WTC11 (cell line): ENCODE measurements around the gene SAFB. TPM values are rescaled to one million over a fixed set of nuclear protein-coding genes. Genes with fewer than 3 reads are reported as not detected.

Experiments used
- ATAC-seq: fragments of 200-7000 bp; cut with Tn5 transposase; 2 replicates; pipeline ENCODE4 v1.10.0; 2021; ENCODE audit warnings: mild to moderate bottlenecking, moderate library complexity
- CTCF ChIA-PET: fragments of 300-600 bp; sonication (Branson Sonifier 250); formaldehyde crosslinking; loops from one replicate; lab custom pipeline; 2021; ENCODE audit warnings: antibody characterized with exemption; lab: Charles Lee
- POLR2A ChIA-PET: fragments of 350-600 bp; sonication (Branson Sonifier 250); formaldehyde crosslinking; loops from one replicate; lab custom pipeline; 2021; ENCODE audit warnings: antibody characterized with exemption; lab: Charles Lee
- DNase-seq: peaks from one replicate; pipeline ENCODE4 v3.0.0; 2021; ENCODE audit warnings: low spot score
- H3K27ac Mint-ChIP-seq: 2 replicates; pipeline ENCODE4 v1.8.0; 2021; ENCODE audit warnings: mixed read lengths
- H3K27me3 Mint-ChIP-seq: 2 replicates; pipeline ENCODE4 v1.8.0; 2021; ENCODE audit warnings: low read depth, mild to moderate bottlenecking, moderate library complexity, mixed read lengths
- H3K36me3 Mint-ChIP-seq: 2 replicates; pipeline ENCODE4 v1.8.0; 2021; ENCODE audit warnings: mixed read lengths
- H3K4me1 Mint-ChIP-seq: 2 replicates; pipeline ENCODE4 v1.8.0; 2022; ENCODE audit warnings: mixed read lengths
- H3K4me3 Mint-ChIP-seq: 2 replicates; pipeline ENCODE4 v1.8.0; 2021; ENCODE audit warnings: mild to moderate bottlenecking, moderate library complexity, mixed read lengths
- H3K9me3 Mint-ChIP-seq: 2 replicates; pipeline ENCODE4 v1.8.0; 2021; ENCODE audit warnings: mixed read lengths
- ATF1 ChIP-seq: sonication (generic); formaldehyde crosslinking; IDR thresholded peaks from 2 replicates; pipeline ENCODE4 v1.8.1; 2023; ENCODE audit warnings: mild to moderate bottlenecking, moderate library complexity, missing genetic modification reagents
- EMX1 ChIP-seq: fragments of 250-450 bp; sonication (Bioruptor Pico); IDR thresholded peaks from 2 replicates; pipeline ENCODE4 v1.8.0; 2021; ENCODE audit warnings: mild to moderate bottlenecking
- KAT7 ChIP-seq: sonication (generic); formaldehyde crosslinking; IDR thresholded peaks from 2 replicates; pipeline ENCODE4 v1.8.1; 2023; ENCODE audit warnings: missing genetic modification reagents, mild to moderate bottlenecking, borderline replicate concordance
- MXD4 ChIP-seq: fragments of 250-450 bp; sonication (Bioruptor Pico); IDR thresholded peaks from 2 replicates; pipeline ENCODE4 v1.8.0; 2021; ENCODE audit warnings: mild to moderate bottlenecking, moderate library complexity, borderline replicate concordance
- MYBL2 ChIP-seq: sonication (generic); formaldehyde crosslinking; IDR thresholded peaks from 2 replicates; pipeline ENCODE4 v1.8.1; 2023; ENCODE audit warnings: mild to moderate bottlenecking, moderate library complexity, missing genetic modification reagents
- NR1H2 ChIP-seq: sonication (generic); formaldehyde crosslinking; IDR thresholded peaks from 2 replicates; pipeline ENCODE4 v1.9.0; 2021; ENCODE audit warnings: mild to moderate bottlenecking, moderate library complexity, missing genetic modification reagents
- RORB ChIP-seq: fragments of 250-450 bp; sonication (Bioruptor Pico); IDR thresholded peaks from 2 replicates; pipeline ENCODE4 v1.9.0; 2021; ENCODE audit warnings: mild to moderate bottlenecking
- SMAD3 ChIP-seq: sonication (generic); formaldehyde crosslinking; IDR thresholded peaks from 2 replicates; pipeline ENCODE4 v1.8.0; 2022; ENCODE audit warnings: missing genetic modification reagents, mild to moderate bottlenecking, borderline replicate concordance
- TEAD1 ChIP-seq: sonication (generic); formaldehyde crosslinking; IDR thresholded peaks from 2 replicates; pipeline ENCODE4 v1.8.0; 2022; ENCODE audit warnings: mild to moderate bottlenecking, missing genetic modification reagents
- ZNF317 ChIP-seq: sonication (generic); formaldehyde crosslinking; IDR thresholded peaks from 2 replicates; pipeline ENCODE4 v1.8.1; 2023; ENCODE audit warnings: low read depth, mild to moderate bottlenecking, moderate library complexity, missing genetic modification reagents, borderline replicate concordance
- ZNF671 ChIP-seq: fragments of 250-450 bp; sonication (Bioruptor Pico); IDR thresholded peaks from 2 replicates; pipeline ENCODE4 v1.8.0; 2021; ENCODE audit warnings: mild to moderate bottlenecking
- total RNA-seq: library from RNA; stranded (reverse); gene quantifications from 3 replicates; pipeline ENCODE4 v1.2.3, GENCODE V29; 2021
- TF ChIP-seq, protein P1 (sequence below): fragments of 250-450 bp; sonication (Bioruptor Pico); IDR thresholded peaks from 2 replicates; pipeline ENCODE4 v1.9.0; 2021; ENCODE audit warnings: moderate library complexity, mild to moderate bottlenecking, inconsistent platforms, borderline replicate concordance
- TF ChIP-seq, protein P2 (sequence below): sonication (generic); formaldehyde crosslinking; IDR thresholded peaks from 2 replicates; pipeline ENCODE4 v1.8.0; 2022; ENCODE audit warnings: mild to moderate bottlenecking, missing genetic modification reagents
- TF ChIP-seq, protein P3 (sequence below): fragments of 250-450 bp; sonication (Bioruptor Pico); IDR thresholded peaks from 2 replicates; pipeline ENCODE4 v2.1.2; 2022; ENCODE audit warnings: mild to moderate bottlenecking, moderate library complexity
- TF ChIP-seq, protein P4 (sequence below): fragments of 250-450 bp; sonication (Bioruptor Pico); IDR thresholded peaks from 2 replicates; pipeline ENCODE4 v1.9.0; 2021; ENCODE audit warnings: mild to moderate bottlenecking
- TF ChIP-seq, protein P5 (sequence below): sonication (generic); formaldehyde crosslinking; IDR thresholded peaks from 2 replicates; pipeline ENCODE4 v1.8.1; 2022; ENCODE audit warnings: mild to moderate bottlenecking, moderate library complexity, missing genetic modification reagents
- TF ChIP-seq, protein P6 (sequence below): sonication (generic); formaldehyde crosslinking; IDR thresholded peaks from 2 replicates; pipeline ENCODE4 v1.8.1; 2022; ENCODE audit warnings: mild to moderate bottlenecking, missing genetic modification reagents, moderate library complexity, borderline replicate concordance

The SAFB gene
- total RNA-seq, 1 experiment from 2014 or later: 141 TPM

DNA sequence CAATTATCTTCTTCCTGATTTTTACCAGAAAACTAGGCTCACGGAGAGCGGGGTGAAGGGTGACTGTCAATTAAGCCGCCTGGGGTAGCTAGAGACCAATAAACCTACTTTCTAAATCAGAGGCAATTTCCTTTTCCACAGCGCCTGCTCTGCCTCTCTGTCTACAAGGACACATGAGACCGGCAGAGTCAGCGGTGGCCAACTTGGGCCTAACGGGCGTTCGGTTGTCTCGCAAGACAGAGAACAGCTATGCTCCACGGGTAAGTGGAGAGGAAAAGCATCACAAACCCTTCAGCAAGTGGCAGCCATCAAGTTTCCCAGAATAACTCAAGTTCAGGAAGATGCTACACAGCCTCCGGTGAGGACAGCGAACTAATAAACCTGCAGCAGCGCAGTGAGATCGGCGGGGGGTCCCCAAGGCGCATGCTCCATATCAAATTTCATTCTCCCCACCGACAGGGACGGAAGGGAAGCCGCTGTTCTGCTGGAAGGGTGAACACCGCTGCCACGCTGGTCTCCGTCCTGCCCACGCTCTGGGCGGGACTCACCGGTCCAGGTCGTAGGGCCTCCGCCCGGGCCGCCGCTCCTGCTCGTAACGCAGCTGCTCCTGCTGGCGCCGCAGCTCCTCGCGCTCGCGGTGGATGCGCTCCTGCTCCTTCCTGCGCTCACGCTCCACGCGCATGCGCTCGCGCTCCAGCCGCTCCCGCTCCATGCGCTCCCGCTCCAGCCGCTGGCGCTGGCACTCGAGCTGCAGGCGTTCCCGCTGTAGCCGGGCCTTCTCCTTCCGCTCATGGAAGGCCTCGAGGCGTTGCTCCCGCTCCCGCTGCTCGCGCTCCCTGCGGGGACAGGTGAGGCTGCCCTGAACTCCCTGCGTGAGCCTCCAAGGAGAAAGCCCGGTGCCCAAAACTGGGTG lies 29.3 kb upstream of the SAFB start:
- POLR2A ChIA-PET: no interaction called here
- no peak for ATAC-seq
- H3K9me3 Mint-ChIP-seq: no peaks in the 10 kb centered on the region
- H3K27ac Mint-ChIP-seq: peak overlapping the region; percentile 45; the same call in 1 of the 2 replicates
- DNase-seq: no peak
- no peak overlapping the region for H3K4me3 Mint-ChIP-seq
- peaks cover 67% of the 10 kb centered on the region for H3K36me3 Mint-ChIP-seq
- no peaks in the 10 kb centered on the region; the same call in 1 of the 2 replicates for H3K27me3 Mint-ChIP-seq
- CTCF ChIA-PET: interaction anchor here (0.8 kb wide), 1 partner anchor 96 kb away, joined by 3 read pairs; no protein-coding TSS in a partner anchor
- TF ChIP-seq, protein P1, sequence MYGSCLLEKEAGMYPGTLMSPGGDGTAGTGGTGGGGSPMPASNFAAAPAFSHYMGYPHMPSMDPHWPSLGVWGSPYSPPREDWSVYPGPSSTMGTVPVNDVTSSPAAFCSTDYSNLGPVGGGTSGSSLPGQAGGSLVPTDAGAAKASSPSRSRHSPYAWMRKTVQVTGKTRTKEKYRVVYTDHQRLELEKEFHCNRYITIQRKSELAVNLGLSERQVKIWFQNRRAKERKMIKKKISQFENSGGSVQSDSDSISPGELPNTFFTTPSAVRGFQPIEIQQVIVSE: no peak
- TF ChIP-seq ZNF317 (CRISPR knock-in tag): no peak
- TF ChIP-seq MYBL2: no peak
- no peaks in the 10 kb centered on the region for H3K4me1 Mint-ChIP-seq

DNA sequence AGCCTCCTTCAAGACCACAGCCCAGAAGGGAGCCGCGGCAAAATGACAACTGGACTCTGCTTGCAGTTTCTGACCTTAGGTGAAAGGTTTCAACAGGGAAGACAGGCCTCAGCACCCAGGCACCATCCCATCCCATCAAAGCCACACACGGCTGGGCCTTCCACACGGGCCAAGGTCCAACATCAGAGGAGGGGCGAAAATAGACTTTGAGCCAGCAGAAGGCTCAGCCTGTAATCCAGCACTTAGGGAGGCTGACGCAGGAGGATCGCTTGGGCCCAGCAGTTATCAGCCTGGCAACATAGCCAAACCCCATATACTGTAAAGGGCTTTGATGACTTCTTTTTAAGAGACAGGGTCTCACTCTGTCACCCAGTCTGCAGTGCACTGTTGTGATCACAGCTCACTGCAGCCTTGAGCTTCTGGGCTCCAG lies 28.3 kb upstream of the SAFB start:
- CTCF ChIA-PET: no interaction called here
- Mint-ChIP-seq H3K4me3 (no peak overlapping the region), H3K27ac (no peak overlapping the region), H3K9me3 (no peaks in the 10 kb centered on the region), H3K4me1 (no peaks in the 10 kb centered on the region), H3K27me3 (no peaks in the 10 kb centered on the region; the same call in 1 of the 2 replicates), H3K36me3 (peaks cover 71% of the 10 kb centered on the region)
- DNase-seq: no peak
- TF ChIP-seq, protein P2, sequence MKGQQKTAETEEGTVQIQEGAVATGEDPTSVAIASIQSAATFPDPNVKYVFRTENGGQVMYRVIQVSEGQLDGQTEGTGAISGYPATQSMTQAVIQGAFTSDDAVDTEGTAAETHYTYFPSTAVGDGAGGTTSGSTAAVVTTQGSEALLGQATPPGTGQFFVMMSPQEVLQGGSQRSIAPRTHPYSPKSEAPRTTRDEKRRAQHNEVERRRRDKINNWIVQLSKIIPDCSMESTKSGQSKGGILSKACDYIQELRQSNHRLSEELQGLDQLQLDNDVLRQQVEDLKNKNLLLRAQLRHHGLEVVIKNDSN (CRISPR knock-in tag): no peak
- TF ChIP-seq, protein P3, sequence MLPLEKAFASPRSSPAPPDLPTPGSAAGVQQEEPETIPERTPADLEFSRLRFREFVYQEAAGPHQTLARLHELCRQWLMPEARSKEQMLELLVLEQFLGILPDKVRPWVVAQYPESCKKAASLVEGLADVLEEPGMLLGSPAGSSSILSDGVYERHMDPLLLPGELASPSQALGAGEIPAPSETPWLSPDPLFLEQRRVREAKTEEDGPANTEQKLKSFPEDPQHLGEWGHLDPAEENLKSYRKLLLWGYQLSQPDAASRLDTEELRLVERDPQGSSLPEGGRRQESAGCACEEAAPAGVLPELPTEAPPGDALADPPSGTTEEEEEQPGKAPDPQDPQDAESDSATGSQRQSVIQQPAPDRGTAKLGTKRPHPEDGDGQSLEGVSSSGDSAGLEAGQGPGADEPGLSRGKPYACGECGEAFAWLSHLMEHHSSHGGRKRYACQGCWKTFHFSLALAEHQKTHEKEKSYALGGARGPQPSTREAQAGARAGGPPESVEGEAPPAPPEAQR (CRISPR knock-in tag): no peak
- TF ChIP-seq ZNF671 (CRISPR knock-in tag): no peak
- TF ChIP-seq EMX1 (CRISPR knock-in tag): no peak
- TF ChIP-seq KAT7: no peak
- no peak for TF ChIP-seq SMAD3 (CRISPR knock-in tag)
- no peak for TF ChIP-seq TEAD1 (CRISPR knock-in tag)
- TF ChIP-seq MXD4 (CRISPR knock-in tag): no peak
- no peak for TF ChIP-seq ATF1 (CRISPR knock-in tag)
- TF ChIP-seq, protein P4, sequence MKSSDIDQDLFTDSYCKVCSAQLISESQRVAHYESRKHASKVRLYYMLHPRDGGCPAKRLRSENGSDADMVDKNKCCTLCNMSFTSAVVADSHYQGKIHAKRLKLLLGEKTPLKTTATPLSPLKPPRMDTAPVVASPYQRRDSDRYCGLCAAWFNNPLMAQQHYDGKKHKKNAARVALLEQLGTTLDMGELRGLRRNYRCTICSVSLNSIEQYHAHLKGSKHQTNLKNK (CRISPR knock-in tag): no peak
- TF ChIP-seq, protein P5, sequence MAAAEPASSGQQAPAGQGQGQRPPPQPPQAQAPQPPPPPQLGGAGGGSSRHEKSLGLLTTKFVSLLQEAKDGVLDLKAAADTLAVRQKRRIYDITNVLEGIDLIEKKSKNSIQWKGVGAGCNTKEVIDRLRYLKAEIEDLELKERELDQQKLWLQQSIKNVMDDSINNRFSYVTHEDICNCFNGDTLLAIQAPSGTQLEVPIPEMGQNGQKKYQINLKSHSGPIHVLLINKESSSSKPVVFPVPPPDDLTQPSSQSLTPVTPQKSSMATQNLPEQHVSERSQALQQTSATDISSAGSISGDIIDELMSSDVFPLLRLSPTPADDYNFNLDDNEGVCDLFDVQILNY (CRISPR knock-in tag): no peak
- no peak for TF ChIP-seq NR1H2 (CRISPR knock-in tag)
- TF ChIP-seq, protein P6, sequence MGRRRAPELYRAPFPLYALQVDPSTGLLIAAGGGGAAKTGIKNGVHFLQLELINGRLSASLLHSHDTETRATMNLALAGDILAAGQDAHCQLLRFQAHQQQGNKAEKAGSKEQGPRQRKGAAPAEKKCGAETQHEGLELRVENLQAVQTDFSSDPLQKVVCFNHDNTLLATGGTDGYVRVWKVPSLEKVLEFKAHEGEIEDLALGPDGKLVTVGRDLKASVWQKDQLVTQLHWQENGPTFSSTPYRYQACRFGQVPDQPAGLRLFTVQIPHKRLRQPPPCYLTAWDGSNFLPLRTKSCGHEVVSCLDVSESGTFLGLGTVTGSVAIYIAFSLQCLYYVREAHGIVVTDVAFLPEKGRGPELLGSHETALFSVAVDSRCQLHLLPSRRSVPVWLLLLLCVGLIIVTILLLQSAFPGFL (CRISPR knock-in tag): no peak
- no peak for TF ChIP-seq RORB
- POLR2A ChIA-PET: no interaction called here
- ATAC-seq: no peak
